ENCODE data around the gene CAVIN2.

- TF ChIP-seq CTCF (IDR thresholded peaks at IDR 0.05) = no peak
- TF ChIP-seq MXI1 (IDR thresholded peaks at IDR 0.05; ENCODE audit: low read depth, low read length) = no peak
- no peak for TF ChIP-seq EP300 (IDR thresholded peaks at IDR 0.05; ENCODE audit: borderline replicate concordance in 1 of 2, low read depth in 1 of 2, low read length in 1 of 2)
Observed at GRCh38 chr2:191844706-191845105, 2.2 kb downstream of the CAVIN2 start.

Data from SK-N-SH (cell line).